ENCODE results near the gene FAM81A.
"Not testable (repeated sequence)": the region's sequence is repeated elsewhere in the genome, so short reads cannot be mapped to it uniquely, and the experiment has no call there.

The FAM81A gene

DNA sequence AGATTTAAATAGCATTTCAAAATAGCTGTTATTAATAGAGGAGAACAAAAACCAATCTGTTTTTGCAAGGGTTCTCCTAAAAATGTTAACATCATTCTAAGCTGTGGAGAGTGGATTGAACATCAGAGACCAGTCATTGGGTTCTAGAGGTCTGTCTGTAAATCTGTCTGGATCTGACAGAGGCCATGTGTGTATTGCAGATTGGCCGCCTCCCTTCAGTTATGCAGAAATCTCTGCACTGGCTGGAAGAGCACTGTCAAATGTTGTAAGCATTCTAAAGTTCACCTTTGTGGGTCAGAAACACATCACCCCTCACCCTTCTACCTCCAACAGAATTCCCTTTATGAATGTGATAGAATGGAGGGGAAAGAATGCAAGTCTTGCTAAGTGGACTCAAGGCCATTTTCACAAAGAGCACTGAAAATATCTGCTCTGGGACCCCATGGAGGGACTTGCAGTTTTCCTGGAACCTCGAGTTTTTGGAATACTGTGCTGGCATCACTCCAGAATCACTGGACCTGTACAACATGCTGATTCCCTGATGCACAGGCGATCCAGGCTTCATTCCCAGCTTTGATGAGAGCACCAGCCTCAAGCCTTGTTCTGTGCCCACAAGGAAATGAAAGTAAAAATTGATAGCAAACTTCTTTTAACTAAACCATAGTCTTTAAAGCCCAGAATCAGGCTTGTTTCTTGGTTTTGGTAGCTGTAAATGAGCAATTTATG, 8.4 kb downstream of the FAM81A start:
- no peaks in the 10 kb centered on the region for H3K9me3 ChIP-seq (ENCODE audit: control insufficient read depth, insufficient read depth, low read length)
- no peak overlapping the region for H3K9ac ChIP-seq (ENCODE audit: low read depth, low read length)
- H3K27ac ChIP-seq (ENCODE audit: low read depth, low read length), result no peak overlapping the region
- peaks cover 23% of the 10 kb centered on the region for H3K4me1 ChIP-seq (ENCODE audit: control insufficient read depth, insufficient read depth, low read length)
- no peaks in the 10 kb centered on the region for H3K27me3 ChIP-seq (ENCODE audit: control insufficient read depth, insufficient read depth, low read length)
- H3K4me3 ChIP-seq (ENCODE audit: low read depth, low read length), result no peak overlapping the region
- H3K36me3 ChIP-seq (ENCODE audit: control insufficient read depth, insufficient read depth, low read length), result no peaks in the 10 kb centered on the region

- Histone ChIP-seq H3K9me3 (ENCODE audit: control insufficient read depth, insufficient read depth, low read length) (no peaks in the 10 kb centered on the region), H3K4me1 (ENCODE audit: control insufficient read depth, insufficient read depth, low read length) (peaks cover 23% of the 10 kb centered on the region), H3K27me3 (ENCODE audit: control insufficient read depth, insufficient read depth, low read length) (no peaks in the 10 kb centered on the region), H3K9ac (ENCODE audit: low read depth, low read length) (no peak overlapping the region), H3K27ac (ENCODE audit: low read depth, low read length) (no peak overlapping the region), H3K4me3 (ENCODE audit: low read depth, low read length) (no peak overlapping the region), H3K36me3 (ENCODE audit: control insufficient read depth, insufficient read depth, low read length) (no peaks in the 10 kb centered on the region)
Measured at GRCh38 chr15:59447367-59447766, 9.4 kb downstream of the FAM81A start.

DNA sequence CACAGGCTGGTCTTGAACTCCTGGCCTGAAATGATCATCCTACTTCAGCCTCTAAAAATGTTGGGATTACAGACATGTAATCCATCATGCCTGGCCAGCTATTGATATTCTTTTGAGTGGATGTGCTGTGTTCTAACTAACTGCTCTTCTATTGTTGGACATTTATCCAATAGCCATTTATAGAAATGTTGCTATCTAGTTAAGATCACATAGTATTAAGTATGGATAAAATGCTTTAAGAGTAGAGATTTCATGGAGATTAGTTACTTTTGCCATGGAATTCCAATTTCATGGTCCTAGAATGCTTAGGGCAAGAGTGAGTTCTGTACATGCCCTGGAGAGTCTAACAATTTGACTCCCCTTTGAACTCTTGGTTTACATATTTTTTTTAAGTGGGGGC, 10.9 kb downstream of the FAM81A start:
- H3K9ac ChIP-seq (ENCODE audit: low read depth, low read length), result no peak overlapping the region
- H3K36me3 ChIP-seq (ENCODE audit: control insufficient read depth, insufficient read depth, low read length), result no peaks in the 10 kb centered on the region
- no peak overlapping the region for H3K27ac ChIP-seq (ENCODE audit: low read depth, low read length)
- no peaks in the 10 kb centered on the region for H3K9me3 ChIP-seq (ENCODE audit: control insufficient read depth, insufficient read depth, low read length)
- peaks cover 23% of the 10 kb centered on the region for H3K4me1 ChIP-seq (ENCODE audit: control insufficient read depth, insufficient read depth, low read length)
- H3K27me3 ChIP-seq (ENCODE audit: control insufficient read depth, insufficient read depth, low read length), result no peaks in the 10 kb centered on the region
- no peak overlapping the region for H3K4me3 ChIP-seq (ENCODE audit: low read depth, low read length)

DNA sequence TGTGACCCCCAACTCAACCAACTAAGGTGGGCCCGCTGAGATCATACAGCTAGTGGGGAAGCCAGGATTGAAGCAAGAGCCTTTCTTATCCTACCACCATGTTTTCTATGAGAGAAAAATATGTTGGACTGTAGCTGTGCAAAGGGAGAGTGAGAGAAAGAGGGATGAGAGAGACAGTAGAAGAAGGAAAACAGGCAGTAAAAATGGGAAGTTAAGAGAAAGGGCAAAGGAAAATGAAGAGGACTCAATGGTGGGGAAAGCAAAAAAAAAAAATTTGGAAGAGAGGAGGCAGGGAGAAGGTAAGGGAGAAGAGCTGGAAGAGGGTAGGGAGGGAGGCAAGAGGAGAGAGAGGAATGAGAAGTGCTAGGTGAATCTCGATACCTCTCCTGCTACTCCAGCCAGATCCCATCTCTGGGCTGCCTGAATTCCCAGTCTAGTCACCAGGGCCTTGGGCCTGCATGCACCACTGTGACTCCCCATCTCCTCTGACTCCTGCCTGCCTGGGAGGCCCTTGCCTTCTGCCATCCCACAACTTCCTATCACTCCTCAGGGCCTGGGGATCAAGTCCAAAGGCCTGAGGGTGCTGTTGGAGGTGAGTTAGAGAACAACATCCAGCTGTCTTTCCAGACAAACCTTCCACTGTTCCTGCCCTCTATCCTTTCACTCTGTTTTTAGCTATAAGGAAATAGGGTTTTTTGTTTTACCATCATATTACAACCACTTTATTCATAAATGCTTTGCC, 15.7 kb downstream of the FAM81A start:
- Histone ChIP-seq H3K9ac (ENCODE audit: low read depth, low read length) (no peak overlapping the region), H3K36me3 (ENCODE audit: control insufficient read depth, insufficient read depth, low read length) (no peaks in the 10 kb centered on the region), H3K27ac (ENCODE audit: low read depth, low read length) (no peak overlapping the region), H3K9me3 (ENCODE audit: control insufficient read depth, insufficient read depth, low read length) (no peaks in the 10 kb centered on the region), H3K4me3 (ENCODE audit: low read depth, low read length) (no peak overlapping the region), H3K4me1 (ENCODE audit: control insufficient read depth, insufficient read depth, low read length) (no peaks in the 10 kb centered on the region), H3K27me3 (ENCODE audit: control insufficient read depth, insufficient read depth, low read length) (no peaks in the 10 kb centered on the region)

- Histone ChIP-seq H3K36me3 (ENCODE audit: control insufficient read depth, insufficient read depth, low read length) (no peaks in the 10 kb centered on the region), H3K27ac (ENCODE audit: low read depth, low read length) (no peak overlapping the region), H3K4me1 (ENCODE audit: control insufficient read depth, insufficient read depth, low read length) (no peaks in the 10 kb centered on the region), H3K9ac (ENCODE audit: low read depth, low read length) (no peak overlapping the region), H3K9me3 (ENCODE audit: control insufficient read depth, insufficient read depth, low read length) (no peaks in the 10 kb centered on the region; the same call in 1 of the 2 replicates), H3K4me3 (ENCODE audit: low read depth, low read length) (no peak overlapping the region), H3K27me3 (ENCODE audit: control insufficient read depth, insufficient read depth, low read length) (no peaks in the 10 kb centered on the region)
Measured at GRCh38 chr15:59456114-59456513, 18.1 kb downstream of the FAM81A start.

GRCh38 chr15:59457103-59457502, 19.1 kb downstream of the FAM81A start:
- Histone ChIP-seq H3K4me1 (ENCODE audit: control insufficient read depth, insufficient read depth, low read length) (no peaks in the 10 kb centered on the region), H3K9me3 (ENCODE audit: control insufficient read depth, insufficient read depth, low read length) (peaks cover 4% of the 10 kb centered on the region; the same call in 1 of the 2 replicates), H3K9ac (ENCODE audit: low read depth, low read length) (no peak overlapping the region), H3K27me3 (ENCODE audit: control insufficient read depth, insufficient read depth, low read length) (no peaks in the 10 kb centered on the region), H3K4me3 (ENCODE audit: low read depth, low read length) (no peak overlapping the region), H3K27ac (ENCODE audit: low read depth, low read length) (no peak overlapping the region), H3K36me3 (ENCODE audit: control insufficient read depth, insufficient read depth, low read length) (no peaks in the 10 kb centered on the region)

- Histone ChIP-seq H3K4me3 (ENCODE audit: low read depth, low read length) (no peak overlapping the region), H3K4me1 (ENCODE audit: control insufficient read depth, insufficient read depth, low read length) (no peaks in the 10 kb centered on the region), H3K27me3 (ENCODE audit: control insufficient read depth, insufficient read depth, low read length) (no peaks in the 10 kb centered on the region), H3K27ac (ENCODE audit: low read depth, low read length) (no peak overlapping the region), H3K36me3 (ENCODE audit: control insufficient read depth, insufficient read depth, low read length) (no peaks in the 10 kb centered on the region), H3K9ac (ENCODE audit: low read depth, low read length) (no peak overlapping the region), H3K9me3 (ENCODE audit: control insufficient read depth, insufficient read depth, low read length) (peaks cover 8% of the 10 kb centered on the region; the same call in 1 of the 2 replicates)
Measured at GRCh38 chr15:59461521-59461920, 23.5 kb downstream of the FAM81A start.

DNA sequence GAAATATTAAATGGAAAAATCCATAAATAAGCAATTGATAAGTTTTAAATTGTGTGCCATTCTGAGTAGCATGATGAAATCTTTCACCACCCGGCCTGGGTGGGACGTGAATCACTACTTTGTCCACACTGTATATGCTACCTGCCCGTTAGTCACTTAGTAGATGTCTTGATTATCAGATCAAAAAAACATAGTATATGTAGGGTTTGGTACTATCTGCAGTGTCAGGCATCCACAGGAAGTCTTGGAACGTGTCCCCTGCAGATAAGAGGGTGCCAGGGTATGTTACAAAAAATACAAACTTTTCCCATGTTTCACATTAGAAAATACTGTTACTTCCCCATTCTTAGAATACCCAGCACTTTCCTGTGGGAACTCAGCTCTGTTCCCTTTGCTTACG, 35.2 kb downstream of the FAM81A start:
- H3K36me3 ChIP-seq (ENCODE audit: control insufficient read depth, insufficient read depth, low read length), result no peaks in the 10 kb centered on the region
- no peaks in the 10 kb centered on the region for H3K4me1 ChIP-seq (ENCODE audit: control insufficient read depth, insufficient read depth, low read length)
- H3K9ac ChIP-seq (ENCODE audit: low read depth, low read length), result no peak overlapping the region
- H3K4me3 ChIP-seq (ENCODE audit: low read depth, low read length), result no peak overlapping the region
- no peaks in the 10 kb centered on the region for H3K9me3 ChIP-seq (ENCODE audit: control insufficient read depth, insufficient read depth, low read length)
- no peaks in the 10 kb centered on the region for H3K27me3 ChIP-seq (ENCODE audit: control insufficient read depth, insufficient read depth, low read length)
- H3K27ac ChIP-seq (ENCODE audit: low read depth, low read length), result no peak overlapping the region

DNA sequence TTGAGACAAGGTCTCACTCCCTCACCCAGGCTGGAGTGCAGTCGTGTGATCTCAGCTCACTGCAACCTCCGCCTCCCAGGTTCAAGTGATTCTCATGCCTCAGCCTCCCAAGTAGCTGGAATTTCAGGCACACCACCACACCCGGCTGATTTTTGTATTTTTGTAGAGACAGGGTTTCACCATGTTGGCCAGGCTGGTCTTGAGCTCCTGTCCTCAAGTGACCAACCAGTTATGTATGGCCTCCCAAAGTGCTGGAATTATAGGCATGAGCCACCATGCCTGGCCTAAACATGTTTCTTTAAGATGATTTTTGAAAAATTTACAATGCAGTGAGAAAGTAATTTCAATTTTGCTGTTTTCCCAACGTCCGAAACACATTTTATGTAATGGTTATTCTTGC, 37.2 kb downstream of the FAM81A start:
- H3K4me1 ChIP-seq (ENCODE audit: control insufficient read depth, insufficient read depth, low read length); H3K9ac ChIP-seq (ENCODE audit: low read depth, low read length); H3K27ac ChIP-seq (ENCODE audit: low read depth, low read length); H3K4me3 ChIP-seq (ENCODE audit: low read depth, low read length); H3K9me3 ChIP-seq (ENCODE audit: control insufficient read depth, insufficient read depth, low read length); H3K27me3 ChIP-seq (ENCODE audit: control insufficient read depth, insufficient read depth, low read length); H3K36me3 ChIP-seq (ENCODE audit: control insufficient read depth, insufficient read depth, low read length): not testable (repeated sequence)

GRCh38 chr15:59484399-59484798, 46.4 kb downstream of the FAM81A start:
- Histone ChIP-seq H3K9me3 (ENCODE audit: control insufficient read depth, insufficient read depth, low read length) (no peaks in the 10 kb centered on the region), H3K36me3 (ENCODE audit: control insufficient read depth, insufficient read depth, low read length) (no peaks in the 10 kb centered on the region)

GRCh38 chr15:59485036-59485435, 47.0 kb downstream of the FAM81A start:
- H3K9me3 ChIP-seq (ENCODE audit: control insufficient read depth, insufficient read depth, low read length), result no peaks in the 10 kb centered on the region
- no peaks in the 10 kb centered on the region for H3K36me3 ChIP-seq (ENCODE audit: control insufficient read depth, insufficient read depth, low read length)
- H3K4me3 ChIP-seq (ENCODE audit: low read depth, low read length), result no peak overlapping the region
- H3K9ac ChIP-seq (ENCODE audit: low read depth, low read length), result no peak overlapping the region
- H3K27me3 ChIP-seq (ENCODE audit: control insufficient read depth, insufficient read depth, low read length), result no peaks in the 10 kb centered on the region
- H3K4me1 ChIP-seq (ENCODE audit: control insufficient read depth, insufficient read depth, low read length), result no peaks in the 10 kb centered on the region
- no peak overlapping the region for H3K27ac ChIP-seq (ENCODE audit: low read depth, low read length)

More at GRCh38 chr15:59484399-59484798, 46.4 kb downstream of the FAM81A start:
- H3K4me1 ChIP-seq (ENCODE audit: control insufficient read depth, insufficient read depth, low read length), result no peaks in the 10 kb centered on the region
- no peaks in the 10 kb centered on the region for H3K27me3 ChIP-seq (ENCODE audit: control insufficient read depth, insufficient read depth, low read length)
- no peak overlapping the region for H3K9ac ChIP-seq (ENCODE audit: low read depth, low read length)
- H3K4me3 ChIP-seq (ENCODE audit: low read depth, low read length), result no peak overlapping the region
- no peak overlapping the region for H3K27ac ChIP-seq (ENCODE audit: low read depth, low read length)

Data from HUES48 (cell line).